GM12864 (cell line): ENCODE results near the gene MRC2.

Experiments
- DNase-seq: peaks from one replicate; pipeline ENCODE4 v3.0.0-alpha.2; 2011; ENCODE audit warnings: low read depth
- H3K4me3 ChIP-seq: 2 replicates; pipeline ENCODE4 v1.5.1; 2011; ENCODE audit warnings: mild to moderate bottlenecking, low read depth, low read length, control low read depth
- CTCF ChIP-seq: IDR thresholded peaks from 2 replicates; pipeline ENCODE4 v1.5.1; 2011; ENCODE audit warnings: low read depth, mild to moderate bottlenecking, moderate library complexity, low read length, control low read depth, inconsistent platforms; ENCODE audit errors: missing control alignments

The MRC2 gene

GRCh38 chr17:62672957-62673356, 45.5 kb downstream of the MRC2 start:
- TF ChIP-seq CTCF: no peak
- no peak for DNase-seq
- H3K4me3 ChIP-seq: no peak overlapping the region

GRCh38 chr17:62673614-62674362, 46.3 kb downstream of the MRC2 start:
- no peak for TF ChIP-seq CTCF
- no peak for DNase-seq
- H3K4me3 ChIP-seq: no peak overlapping the region

- no peak for TF ChIP-seq CTCF
- H3K4me3 ChIP-seq: no peak overlapping the region
- no peak for DNase-seq
Observed at GRCh38 chr17:62674363-62674739, 46.9 kb downstream of the MRC2 start.

GRCh38 chr17:62674841-62675240, 47.4 kb downstream of the MRC2 start:
- no peak overlapping the region for H3K4me3 ChIP-seq
- no peak for DNase-seq
- no peak for TF ChIP-seq CTCF

- no peak for DNase-seq
- no peak overlapping the region for H3K4me3 ChIP-seq
- no peak for TF ChIP-seq CTCF
Observed at GRCh38 chr17:62675260-62675659, 47.8 kb downstream of the MRC2 start.

- TF ChIP-seq CTCF: no peak
- no peak for DNase-seq
- no peak overlapping the region for H3K4me3 ChIP-seq
Observed at GRCh38 chr17:62675701-62676100, 48.2 kb downstream of the MRC2 start.
